ENCODE data around the gene LAMC1.

Gene LAMC1

DNA sequence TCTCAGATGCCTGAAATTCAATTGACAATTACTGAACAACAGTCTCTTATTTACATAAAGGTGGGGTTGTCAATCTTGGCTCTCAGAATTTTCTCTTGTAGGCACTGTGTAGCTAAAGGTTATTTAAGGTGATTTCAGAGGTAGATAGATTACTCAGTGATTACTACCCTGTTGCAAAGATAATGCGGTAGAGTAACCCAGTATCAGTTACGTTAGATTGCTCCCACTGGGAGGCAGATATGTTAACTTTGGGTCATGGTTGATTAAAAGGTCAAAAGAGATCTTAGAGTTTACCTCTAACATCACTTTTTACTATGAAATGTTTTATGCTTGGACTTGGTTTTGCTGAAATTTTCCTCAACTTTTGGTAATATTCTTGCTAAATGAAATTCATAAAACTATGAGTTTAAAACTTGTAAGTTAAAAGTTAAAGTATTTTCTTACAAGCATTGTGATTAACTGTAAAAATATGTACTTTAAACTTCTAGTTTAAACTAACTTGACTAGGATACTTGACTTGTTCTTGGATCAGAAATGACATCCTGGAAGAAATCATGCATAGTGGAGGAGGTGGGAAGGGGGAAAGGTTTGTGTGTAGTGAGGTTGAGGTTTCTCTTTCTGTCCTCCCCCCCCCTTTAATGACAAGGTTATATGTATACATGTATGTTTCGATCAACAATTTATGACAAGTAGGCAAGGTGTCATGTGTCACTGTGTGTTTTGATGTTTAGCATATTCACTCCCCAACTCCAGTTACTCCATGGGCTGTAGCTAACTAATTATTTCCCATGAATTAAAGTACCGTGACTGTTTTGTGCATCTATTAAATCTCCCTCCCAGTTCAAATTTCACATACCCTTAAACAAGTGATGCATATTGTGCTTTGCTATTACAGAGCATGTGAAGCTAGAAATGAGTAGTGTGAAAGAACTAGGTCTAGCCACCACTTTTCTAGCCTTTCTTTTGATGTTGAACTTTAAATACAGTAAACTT lies 2.9 kb downstream of the LAMC1 start (continued):
- TF ChIP-seq, protein P1, sequence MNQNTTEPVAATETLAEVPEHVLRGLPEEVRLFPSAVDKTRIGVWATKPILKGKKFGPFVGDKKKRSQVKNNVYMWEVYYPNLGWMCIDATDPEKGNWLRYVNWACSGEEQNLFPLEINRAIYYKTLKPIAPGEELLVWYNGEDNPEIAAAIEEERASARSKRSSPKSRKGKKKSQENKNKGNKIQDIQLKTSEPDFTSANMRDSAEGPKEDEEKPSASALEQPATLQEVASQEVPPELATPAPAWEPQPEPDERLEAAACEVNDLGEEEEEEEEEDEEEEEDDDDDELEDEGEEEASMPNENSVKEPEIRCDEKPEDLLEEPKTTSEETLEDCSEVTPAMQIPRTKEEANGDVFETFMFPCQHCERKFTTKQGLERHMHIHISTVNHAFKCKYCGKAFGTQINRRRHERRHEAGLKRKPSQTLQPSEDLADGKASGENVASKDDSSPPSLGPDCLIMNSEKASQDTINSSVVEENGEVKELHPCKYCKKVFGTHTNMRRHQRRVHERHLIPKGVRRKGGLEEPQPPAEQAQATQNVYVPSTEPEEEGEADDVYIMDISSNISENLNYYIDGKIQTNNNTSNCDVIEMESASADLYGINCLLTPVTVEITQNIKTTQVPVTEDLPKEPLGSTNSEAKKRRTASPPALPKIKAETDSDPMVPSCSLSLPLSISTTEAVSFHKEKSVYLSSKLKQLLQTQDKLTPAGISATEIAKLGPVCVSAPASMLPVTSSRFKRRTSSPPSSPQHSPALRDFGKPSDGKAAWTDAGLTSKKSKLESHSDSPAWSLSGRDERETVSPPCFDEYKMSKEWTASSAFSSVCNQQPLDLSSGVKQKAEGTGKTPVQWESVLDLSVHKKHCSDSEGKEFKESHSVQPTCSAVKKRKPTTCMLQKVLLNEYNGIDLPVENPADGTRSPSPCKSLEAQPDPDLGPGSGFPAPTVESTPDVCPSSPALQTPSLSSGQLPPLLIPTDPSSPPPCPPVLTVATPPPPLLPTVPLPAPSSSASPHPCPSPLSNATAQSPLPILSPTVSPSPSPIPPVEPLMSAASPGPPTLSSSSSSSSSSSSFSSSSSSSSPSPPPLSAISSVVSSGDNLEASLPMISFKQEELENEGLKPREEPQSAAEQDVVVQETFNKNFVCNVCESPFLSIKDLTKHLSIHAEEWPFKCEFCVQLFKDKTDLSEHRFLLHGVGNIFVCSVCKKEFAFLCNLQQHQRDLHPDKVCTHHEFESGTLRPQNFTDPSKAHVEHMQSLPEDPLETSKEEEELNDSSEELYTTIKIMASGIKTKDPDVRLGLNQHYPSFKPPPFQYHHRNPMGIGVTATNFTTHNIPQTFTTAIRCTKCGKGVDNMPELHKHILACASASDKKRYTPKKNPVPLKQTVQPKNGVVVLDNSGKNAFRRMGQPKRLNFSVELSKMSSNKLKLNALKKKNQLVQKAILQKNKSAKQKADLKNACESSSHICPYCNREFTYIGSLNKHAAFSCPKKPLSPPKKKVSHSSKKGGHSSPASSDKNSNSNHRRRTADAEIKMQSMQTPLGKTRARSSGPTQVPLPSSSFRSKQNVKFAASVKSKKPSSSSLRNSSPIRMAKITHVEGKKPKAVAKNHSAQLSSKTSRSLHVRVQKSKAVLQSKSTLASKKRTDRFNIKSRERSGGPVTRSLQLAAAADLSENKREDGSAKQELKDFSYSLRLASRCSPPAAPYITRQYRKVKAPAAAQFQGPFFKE (tag by site-specific recombination; IDR thresholded peaks at IDR 0.05; ENCODE audit: borderline replicate concordance), result no peak
- TF ChIP-seq, protein P2, sequence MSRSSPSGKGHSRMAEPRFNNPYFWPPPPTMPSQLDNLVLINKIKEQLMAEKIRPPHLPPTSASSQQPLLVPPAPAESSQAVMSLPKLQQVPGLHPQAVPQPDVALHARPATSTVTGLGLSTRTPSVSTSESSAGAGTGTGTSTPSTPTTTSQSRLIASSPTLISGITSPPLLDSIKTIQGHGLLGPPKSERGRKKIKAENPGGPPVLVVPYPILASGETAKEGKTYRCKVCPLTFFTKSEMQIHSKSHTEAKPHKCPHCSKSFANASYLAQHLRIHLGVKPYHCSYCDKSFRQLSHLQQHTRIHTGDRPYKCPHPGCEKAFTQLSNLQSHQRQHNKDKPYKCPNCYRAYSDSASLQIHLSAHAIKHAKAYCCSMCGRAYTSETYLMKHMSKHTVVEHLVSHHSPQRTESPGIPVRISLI (tag by site-specific recombination; IDR thresholded peaks at IDR 0.05), result no peak
- TF ChIP-seq, protein P3, sequence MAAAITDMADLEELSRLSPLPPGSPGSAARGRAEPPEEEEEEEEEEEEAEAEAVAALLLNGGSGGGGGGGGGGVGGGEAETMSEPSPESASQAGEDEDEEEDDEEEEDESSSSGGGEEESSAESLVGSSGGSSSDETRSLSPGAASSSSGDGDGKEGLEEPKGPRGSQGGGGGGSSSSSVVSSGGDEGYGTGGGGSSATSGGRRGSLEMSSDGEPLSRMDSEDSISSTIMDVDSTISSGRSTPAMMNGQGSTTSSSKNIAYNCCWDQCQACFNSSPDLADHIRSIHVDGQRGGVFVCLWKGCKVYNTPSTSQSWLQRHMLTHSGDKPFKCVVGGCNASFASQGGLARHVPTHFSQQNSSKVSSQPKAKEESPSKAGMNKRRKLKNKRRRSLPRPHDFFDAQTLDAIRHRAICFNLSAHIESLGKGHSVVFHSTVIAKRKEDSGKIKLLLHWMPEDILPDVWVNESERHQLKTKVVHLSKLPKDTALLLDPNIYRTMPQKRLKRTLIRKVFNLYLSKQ (tag by site-specific recombination; IDR thresholded peaks at IDR 0.05; ENCODE audit: borderline replicate concordance), result no peak
- TF ChIP-seq ZNF184 (tag by site-specific recombination; IDR thresholded peaks at IDR 0.05), result peak; percentile 37; the same call in 1 of the 2 replicates
- TF ChIP-seq GLIS1 (tag by site-specific recombination; IDR thresholded peaks at IDR 0.05), result peak; percentile 81
- TF ChIP-seq ZNF610 (tag by site-specific recombination; IDR thresholded peaks at IDR 0.05; ENCODE audit: borderline replicate concordance), result peak; percentile 51; the same call in 1 of the 2 replicates
- TF ChIP-seq ZNF501 (tag by site-specific recombination; IDR thresholded peaks at IDR 0.05), result peak; percentile 95; the same call in 1 of the 2 replicates
- no peak for TF ChIP-seq HOXD13 (CRISPR knock-in tag; IDR thresholded peaks at IDR 0.05; ENCODE audit: borderline replicate concordance)
- no peak for TF ChIP-seq ZNF791 (tag by site-specific recombination; IDR thresholded peaks at IDR 0.05)
- no peak for TF ChIP-seq ZNF202 (tag by site-specific recombination; IDR thresholded peaks at IDR 0.05; ENCODE audit: borderline replicate concordance)
- no peak for TF ChIP-seq ZNF221 (tag by site-specific recombination; IDR thresholded peaks at IDR 0.05; ENCODE audit: borderline replicate concordance)
- TF ChIP-seq ZNF335 (tag by site-specific recombination; conservative IDR thresholded peaks at IDR 0.05), result peak; percentile 8; the same call in 1 of the 2 replicates
- peak; percentile 89; the same call in 1 of the 2 replicates for TF ChIP-seq SCRT1 (tag by site-specific recombination; IDR thresholded peaks at IDR 0.05; ENCODE audit: borderline replicate concordance)
- TF ChIP-seq ZNF239 (tag by site-specific recombination; IDR thresholded peaks at IDR 0.05), result no peak
- TF ChIP-seq, protein P4, sequence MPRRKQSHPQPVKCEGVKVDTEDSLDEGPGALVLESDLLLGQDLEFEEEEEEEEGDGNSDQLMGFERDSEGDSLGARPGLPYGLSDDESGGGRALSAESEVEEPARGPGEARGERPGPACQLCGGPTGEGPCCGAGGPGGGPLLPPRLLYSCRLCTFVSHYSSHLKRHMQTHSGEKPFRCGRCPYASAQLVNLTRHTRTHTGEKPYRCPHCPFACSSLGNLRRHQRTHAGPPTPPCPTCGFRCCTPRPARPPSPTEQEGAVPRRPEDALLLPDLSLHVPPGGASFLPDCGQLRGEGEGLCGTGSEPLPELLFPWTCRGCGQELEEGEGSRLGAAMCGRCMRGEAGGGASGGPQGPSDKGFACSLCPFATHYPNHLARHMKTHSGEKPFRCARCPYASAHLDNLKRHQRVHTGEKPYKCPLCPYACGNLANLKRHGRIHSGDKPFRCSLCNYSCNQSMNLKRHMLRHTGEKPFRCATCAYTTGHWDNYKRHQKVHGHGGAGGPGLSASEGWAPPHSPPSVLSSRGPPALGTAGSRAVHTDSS (tag by site-specific recombination; IDR thresholded peaks at IDR 0.05), result no peak; the same call in 1 of the 2 replicates
- TF ChIP-seq ZNF266 (tag by site-specific recombination; IDR thresholded peaks at IDR 0.05; ENCODE audit: low read depth), result no peak
- TF ChIP-seq, protein P5, sequence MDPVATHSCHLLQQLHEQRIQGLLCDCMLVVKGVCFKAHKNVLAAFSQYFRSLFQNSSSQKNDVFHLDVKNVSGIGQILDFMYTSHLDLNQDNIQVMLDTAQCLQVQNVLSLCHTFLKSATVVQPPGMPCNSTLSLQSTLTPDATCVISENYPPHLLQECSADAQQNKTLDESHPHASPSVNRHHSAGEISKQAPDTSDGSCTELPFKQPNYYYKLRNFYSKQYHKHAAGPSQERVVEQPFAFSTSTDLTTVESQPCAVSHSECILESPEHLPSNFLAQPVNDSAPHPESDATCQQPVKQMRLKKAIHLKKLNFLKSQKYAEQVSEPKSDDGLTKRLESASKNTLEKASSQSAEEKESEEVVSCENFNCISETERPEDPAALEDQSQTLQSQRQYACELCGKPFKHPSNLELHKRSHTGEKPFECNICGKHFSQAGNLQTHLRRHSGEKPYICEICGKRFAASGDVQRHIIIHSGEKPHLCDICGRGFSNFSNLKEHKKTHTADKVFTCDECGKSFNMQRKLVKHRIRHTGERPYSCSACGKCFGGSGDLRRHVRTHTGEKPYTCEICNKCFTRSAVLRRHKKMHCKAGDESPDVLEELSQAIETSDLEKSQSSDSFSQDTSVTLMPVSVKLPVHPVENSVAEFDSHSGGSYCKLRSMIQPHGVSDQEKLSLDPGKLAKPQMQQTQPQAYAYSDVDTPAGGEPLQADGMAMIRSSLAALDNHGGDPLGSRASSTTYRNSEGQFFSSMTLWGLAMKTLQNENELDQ (tag by site-specific recombination; IDR thresholded peaks at IDR 0.05; ENCODE audit: low read depth), result no peak
- TF ChIP-seq ZNF223 (tag by site-specific recombination; IDR thresholded peaks at IDR 0.05), result no peak
- peak; percentile 93 for TF ChIP-seq KLF8 (tag by site-specific recombination; IDR thresholded peaks at IDR 0.05)
- peak; percentile 84 for TF ChIP-seq ZXDB (tag by site-specific recombination; IDR thresholded peaks at IDR 0.05)
- TF ChIP-seq TCF7L2 (IDR thresholded peaks at IDR 0.05; ENCODE audit: borderline replicate concordance, low read depth, low read length), result no peak
- TF ChIP-seq ZNF621 (tag by site-specific recombination; IDR thresholded peaks at IDR 0.05), result no peak
- no peak for TF ChIP-seq ZNF416 (tag by site-specific recombination; IDR thresholded peaks at IDR 0.05)
- peak; percentile 89 for TF ChIP-seq ZNF366 (tag by site-specific recombination; conservative IDR thresholded peaks at IDR 0.05)
- peak; percentile 94 for TF ChIP-seq ZNF843 (tag by site-specific recombination; IDR thresholded peaks at IDR 0.05)
- TF ChIP-seq ZFHX2 (tag by site-specific recombination; conservative IDR thresholded peaks at IDR 0.05), result no peak
- TF ChIP-seq ZNF138 (tag by site-specific recombination; IDR thresholded peaks at IDR 0.05; ENCODE audit: borderline replicate concordance), result no peak

Measured in HEK293 (cell line).